SK-MEL-5 (cell line): Measurements from ENCODE around the gene PHOX2B. TPM values are rescaled to one million over a fixed set of nuclear protein-coding genes. Genes with fewer than 3 reads are reported as not detected.
A peak's percentile ranks its signal among the peaks of the same experiment; 100 is the strongest.
"Not testable (repeated sequence)": the region's sequence is repeated elsewhere in the genome, so short reads cannot be mapped to it uniquely, and the experiment has no call there.

Experiments used
- DNase-seq: peaks from one replicate; pipeline ENCODE4 v3.0.0-alpha.2; 2016; ENCODE audit warnings: low read depth, low spot score
- in situ Hi-C: cut with HindIII; loops from 2 replicates; pipeline ENCODE4 v1.10.0; 2016; ENCODE audit warnings: low sequenced_read_pairs, high pct_unique_total_duplicates, low pct_unique_long_range_greater_than_20kb
- small RNA-seq, 2 experiments: library from RNA; depleted of rRNA; stranded (forward); fragments of <200 nt; gene quantifications; one replicate each; pipeline ENCODE3, GENCODE V24; 2014
- total RNA-seq: library from RNA; depleted of rRNA; stranded (reverse); fragments of >200 nt; shearing (Covaris generic); gene quantifications from 2 replicates; pipeline ENCODE4 v1.2.3, GENCODE V29; 2014; rRNA removed

The PHOX2B gene
- total RNA-seq, 1 experiment from 2014 or later, result not detected

- no peak for DNase-seq
- in situ Hi-C loops, result no loop called here
Observed at GRCh38 chr4:41723286-41723685, 25.2 kb downstream of the PHOX2B start.

GRCh38 chr4:41722181-41722580 lies 26.3 kb downstream of the PHOX2B start:
- in situ Hi-C loops, result no loop called here
- no peak for DNase-seq

- DNase-seq, result no peak
- in situ Hi-C loops, result no loop called here
Observed at GRCh38 chr4:41719417-41719816, 29.1 kb downstream of the PHOX2B start.

- no peak for DNase-seq
- in situ Hi-C loops, result no loop called here
Observed at GRCh38 chr4:41718907-41719306, 29.6 kb downstream of the PHOX2B start.

GRCh38 chr4:41715155-41715554 lies 33.4 kb downstream of the PHOX2B start:
- no peak for DNase-seq
- in situ Hi-C loops, result no loop called here

- in situ Hi-C loops, result no loop called here
- no peak for DNase-seq
Observed at GRCh38 chr4:41714364-41715000, 34.0 kb downstream of the PHOX2B start.

GRCh38 chr4:41713768-41714167 lies 34.8 kb downstream of the PHOX2B start:
- no peak for DNase-seq
- in situ Hi-C loops, result no loop called here

- in situ Hi-C loops, result no loop called here
- no peak for DNase-seq
Observed at GRCh38 chr4:41712425-41712824, 36.1 kb downstream of the PHOX2B start.

- not testable (repeated sequence) for DNase-seq
Observed at GRCh38 chr4:41711654-41712053, 36.9 kb downstream of the PHOX2B start.

GRCh38 chr4:41709844-41710481 lies 38.6 kb downstream of the PHOX2B start:
- in situ Hi-C loops, result no loop called here
- peak; percentile 19 for DNase-seq

More at GRCh38 chr4:41711654-41712053, 36.9 kb downstream of the PHOX2B start:
- in situ Hi-C loops, result not testable (repeated sequence)

GRCh38 chr4:41703785-41704184 lies 44.7 kb downstream of the PHOX2B start:
- in situ Hi-C loops, result no loop called here
- no peak for DNase-seq

GRCh38 chr4:41702770-41703169 lies 45.8 kb downstream of the PHOX2B start:
- in situ Hi-C loops, result no loop called here
- DNase-seq, result no peak

- in situ Hi-C loops, result no loop called here
- DNase-seq, result no peak
Observed at GRCh38 chr4:41701983-41702382, 46.5 kb downstream of the PHOX2B start.

- in situ Hi-C loops, result no loop called here
- DNase-seq, result no peak
Observed at GRCh38 chr4:41696763-41697162, 51.8 kb downstream of the PHOX2B start.

- peak; percentile 90 for DNase-seq
- in situ Hi-C loops, result no loop called here
Observed at GRCh38 chr4:41696131-41696530, 52.4 kb downstream of the PHOX2B start.

Small RNAs within 50 kb of the gene (small RNA-seq; reads per million reads assigned to genes)
- 0 reads per million in 2 experiments for gene RNU1-49P

Other genes with a start within 250 kb of the PHOX2B start
- gene LIMCH1, start 210.6 kb downstream of the PHOX2B start, total RNA-seq, result 15.8 and 17.2 TPM in 2 replicates
- gene TMEM33, start 186.7 kb upstream of the PHOX2B start, total RNA-seq, result 167 and 171 TPM in 2 replicates
- 0.18 and 0.21 TPM in 2 replicates for gene DCAF4L1, start 233.0 kb upstream of the PHOX2B start, total RNA-seq
- gene SLC30A9, start 241.8 kb upstream of the PHOX2B start, total RNA-seq, result 52.3 and 63.5 TPM in 2 replicates